GM21423 (cell line): ENCODE data around the gene CEP290.

ENCODE experiments used
- ATAC-seq: cut with Tn5 transposase; IDR thresholded peaks from one replicate; pipeline ENCODE4 v1.9.1; 2021; ENCODE audit warnings: mild to moderate bottlenecking, moderate library complexity; ENCODE audit not compliant: unreplicated experiment

The CEP290 gene, protein sequence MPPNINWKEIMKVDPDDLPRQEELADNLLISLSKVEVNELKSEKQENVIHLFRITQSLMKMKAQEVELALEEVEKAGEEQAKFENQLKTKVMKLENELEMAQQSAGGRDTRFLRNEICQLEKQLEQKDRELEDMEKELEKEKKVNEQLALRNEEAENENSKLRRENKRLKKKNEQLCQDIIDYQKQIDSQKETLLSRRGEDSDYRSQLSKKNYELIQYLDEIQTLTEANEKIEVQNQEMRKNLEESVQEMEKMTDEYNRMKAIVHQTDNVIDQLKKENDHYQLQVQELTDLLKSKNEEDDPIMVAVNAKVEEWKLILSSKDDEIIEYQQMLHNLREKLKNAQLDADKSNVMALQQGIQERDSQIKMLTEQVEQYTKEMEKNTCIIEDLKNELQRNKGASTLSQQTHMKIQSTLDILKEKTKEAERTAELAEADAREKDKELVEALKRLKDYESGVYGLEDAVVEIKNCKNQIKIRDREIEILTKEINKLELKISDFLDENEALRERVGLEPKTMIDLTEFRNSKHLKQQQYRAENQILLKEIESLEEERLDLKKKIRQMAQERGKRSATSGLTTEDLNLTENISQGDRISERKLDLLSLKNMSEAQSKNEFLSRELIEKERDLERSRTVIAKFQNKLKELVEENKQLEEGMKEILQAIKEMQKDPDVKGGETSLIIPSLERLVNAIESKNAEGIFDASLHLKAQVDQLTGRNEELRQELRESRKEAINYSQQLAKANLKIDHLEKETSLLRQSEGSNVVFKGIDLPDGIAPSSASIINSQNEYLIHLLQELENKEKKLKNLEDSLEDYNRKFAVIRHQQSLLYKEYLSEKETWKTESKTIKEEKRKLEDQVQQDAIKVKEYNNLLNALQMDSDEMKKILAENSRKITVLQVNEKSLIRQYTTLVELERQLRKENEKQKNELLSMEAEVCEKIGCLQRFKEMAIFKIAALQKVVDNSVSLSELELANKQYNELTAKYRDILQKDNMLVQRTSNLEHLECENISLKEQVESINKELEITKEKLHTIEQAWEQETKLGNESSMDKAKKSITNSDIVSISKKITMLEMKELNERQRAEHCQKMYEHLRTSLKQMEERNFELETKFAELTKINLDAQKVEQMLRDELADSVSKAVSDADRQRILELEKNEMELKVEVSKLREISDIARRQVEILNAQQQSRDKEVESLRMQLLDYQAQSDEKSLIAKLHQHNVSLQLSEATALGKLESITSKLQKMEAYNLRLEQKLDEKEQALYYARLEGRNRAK (N-terminal part only)

DNA sequence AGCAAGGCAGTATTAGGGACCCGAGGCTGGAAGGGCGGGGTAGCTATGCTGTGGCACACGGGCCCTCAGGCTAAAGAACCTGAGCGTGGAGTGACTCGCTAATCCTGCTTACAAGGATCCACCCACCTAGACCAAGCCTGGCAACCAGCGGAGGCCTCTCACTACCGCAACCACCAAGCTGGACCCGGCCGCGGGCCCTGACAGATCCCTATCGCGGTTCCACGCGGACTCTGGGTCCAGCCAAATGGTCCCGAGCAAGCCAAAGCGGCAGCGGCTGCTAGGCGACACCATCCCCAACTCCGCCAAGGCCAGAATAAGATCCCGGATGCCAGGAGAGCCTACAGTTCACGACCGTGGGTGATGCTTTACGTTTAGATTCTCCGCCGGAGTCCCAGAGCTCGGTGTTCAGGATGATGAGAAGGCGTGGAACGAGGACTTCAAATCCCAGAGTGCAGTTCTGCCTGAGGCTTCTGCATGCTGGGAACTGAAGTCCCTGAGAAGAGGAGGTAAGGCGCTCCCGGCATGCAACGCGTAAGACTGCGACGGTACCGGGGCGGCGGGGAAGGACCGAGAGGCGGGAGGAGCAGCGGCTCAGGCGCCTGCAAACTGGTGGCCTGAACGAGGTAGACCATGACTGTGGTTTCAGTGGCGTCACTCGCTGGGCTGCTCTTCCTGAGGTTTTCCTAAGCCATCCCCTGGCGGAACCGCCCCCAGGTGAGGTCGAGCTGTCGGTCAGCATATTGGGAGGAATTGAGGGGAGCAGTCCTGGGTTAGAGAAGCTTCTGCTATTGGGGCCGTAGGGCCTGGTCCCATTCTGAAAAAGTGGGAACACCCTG is at the start of gene CEP290, which contains the start of gene TMTC3:
Gene CEP290, minus strand, starts transcription at position 315 of the 836 bp plus-strand sequence. CDS start 781 bp downstream, outside the sequence.
Gene TMTC3, plus strand, starts transcription at position 534 of the 836 bp plus-strand sequence. CDS start 6,009 bp downstream, outside the sequence.
- ATAC-seq = peak; percentile 94

DNA sequence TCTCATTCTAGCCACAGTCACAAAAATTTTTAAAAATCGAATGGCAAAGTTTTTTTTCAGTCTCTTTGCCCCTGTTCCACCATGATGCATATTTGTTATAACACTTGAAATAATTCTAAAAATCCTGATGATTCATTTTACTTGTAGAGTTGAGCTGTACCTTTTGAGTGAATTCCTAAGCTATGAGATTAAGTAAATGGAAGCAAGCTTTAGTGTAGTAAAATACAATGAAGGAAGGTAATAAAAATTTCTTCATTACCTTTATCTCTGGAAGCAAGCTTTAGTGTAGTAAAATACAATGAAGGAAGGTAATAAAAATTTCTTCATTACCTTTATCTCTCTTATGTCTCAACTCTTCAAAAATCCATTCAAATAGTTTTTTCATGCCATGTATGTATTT is 46.3 kb upstream of the CEP290 start:
- no peak for ATAC-seq

DNA sequence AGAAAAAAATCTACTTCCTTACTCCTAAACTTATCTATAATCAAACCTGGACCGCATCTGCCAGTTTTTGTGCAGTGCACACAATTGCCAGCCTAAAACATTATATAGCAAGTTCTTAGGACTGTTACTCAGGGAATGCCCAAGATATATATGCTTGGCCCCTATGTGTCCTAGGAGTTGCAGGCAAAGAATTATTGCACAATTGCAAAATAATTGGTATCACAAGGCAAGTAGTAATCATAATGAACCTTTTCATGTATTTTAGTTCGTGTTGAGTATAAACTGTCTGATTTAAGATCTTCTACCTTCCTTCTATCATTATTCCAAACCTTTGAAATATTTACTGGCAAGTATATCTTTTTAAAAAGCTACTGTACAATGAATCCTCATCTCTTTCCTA is 45.7 kb upstream of the CEP290 start:
- ATAC-seq = no peak

DNA sequence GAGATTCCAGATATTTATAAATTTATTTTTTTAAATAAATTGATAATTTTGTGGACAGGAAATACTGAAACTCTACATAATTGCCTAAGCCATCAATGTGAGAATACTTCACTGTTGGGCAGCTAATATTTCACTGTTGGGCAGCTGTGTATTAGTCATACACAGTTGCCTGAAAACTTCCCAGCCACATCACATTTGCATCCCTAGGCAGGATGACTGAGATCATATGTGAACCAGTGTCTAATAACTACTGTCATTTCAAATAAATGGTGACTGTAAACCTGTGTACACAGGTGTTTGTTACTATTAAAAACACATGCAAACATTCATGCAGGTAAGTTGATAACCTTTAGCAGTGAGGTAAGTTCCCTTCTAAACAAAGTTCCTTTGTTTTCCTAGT is 44.1 kb upstream of the CEP290 start:
- peak; percentile 95 for ATAC-seq

DNA sequence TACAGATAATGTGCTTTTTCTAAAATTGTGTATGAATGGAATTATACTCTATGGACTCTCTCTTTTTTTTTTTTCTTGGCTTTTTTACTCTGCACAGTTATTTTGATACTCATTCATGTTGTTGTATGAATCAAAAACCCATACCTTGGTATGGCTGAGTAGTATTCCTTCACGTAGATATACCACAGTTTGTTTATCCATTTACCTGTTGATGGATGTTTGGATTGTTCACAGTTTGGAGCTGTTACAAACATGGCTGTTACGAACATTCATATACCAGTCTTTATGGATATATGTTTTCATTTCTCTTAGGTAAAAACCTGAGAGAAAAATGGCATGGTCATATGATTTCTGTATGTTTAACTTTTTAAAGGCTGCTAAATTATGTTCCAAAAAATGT is 43.4 kb upstream of the CEP290 start:
- ATAC-seq = no peak

DNA sequence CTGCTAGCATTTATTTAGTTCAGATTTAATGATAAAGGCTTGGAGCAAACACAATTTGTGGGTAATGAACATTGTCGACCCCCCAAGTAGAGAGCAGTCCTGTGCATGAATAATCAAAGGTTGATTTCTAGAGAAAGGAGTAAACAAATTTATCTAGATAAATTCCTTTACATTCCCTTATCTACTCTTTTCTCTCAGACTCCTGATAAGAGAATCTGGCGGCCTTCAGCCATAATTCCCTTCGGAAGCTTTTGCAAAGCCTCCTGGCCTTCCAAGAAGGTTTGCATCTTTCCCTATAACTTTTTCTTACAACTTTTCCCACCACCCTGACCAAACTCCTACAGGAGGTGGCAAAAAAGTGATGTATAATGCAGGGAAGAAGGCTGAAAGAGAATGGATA is 42.3 kb upstream of the CEP290 start:
- ATAC-seq = no peak

DNA sequence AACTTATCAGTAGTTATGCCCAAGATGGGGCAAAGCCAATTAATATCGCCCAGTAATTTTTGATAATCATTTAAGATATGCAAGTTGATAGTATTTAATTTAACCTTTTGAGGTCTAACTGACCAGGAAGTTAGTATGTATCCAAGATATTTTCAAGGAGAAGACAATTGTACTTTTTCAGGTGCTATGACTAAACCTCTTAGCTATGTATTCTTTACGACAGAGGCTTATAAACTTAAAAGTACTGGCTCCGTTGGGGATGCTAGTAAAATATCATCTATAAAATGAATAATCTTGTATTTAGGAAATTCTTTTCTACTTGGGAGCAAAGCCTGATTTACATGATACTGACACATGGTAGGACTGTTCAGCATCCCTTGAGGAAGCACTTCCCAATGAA is 40.5 kb upstream of the CEP290 start:
- ATAC-seq = no peak

DNA sequence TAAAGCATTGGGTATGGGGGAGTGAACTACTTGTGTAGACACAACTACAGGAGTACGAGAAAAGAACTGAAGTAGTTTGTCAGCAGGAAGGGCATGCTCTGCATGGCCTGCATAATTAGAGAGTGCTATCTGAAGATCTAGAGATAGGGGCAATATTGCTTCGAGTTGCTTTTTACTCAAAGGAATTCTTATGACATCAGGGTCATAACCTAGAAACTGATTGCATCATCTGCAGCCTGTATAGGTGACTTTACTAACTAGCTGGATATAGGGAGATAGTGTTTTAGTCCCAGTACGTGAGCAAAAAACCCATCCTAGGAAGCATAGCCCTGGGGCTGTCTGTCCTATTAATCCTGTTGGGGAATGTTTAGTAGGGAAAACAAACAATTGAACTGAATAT is 40.0 kb upstream of the CEP290 start:
- ATAC-seq = no peak

DNA sequence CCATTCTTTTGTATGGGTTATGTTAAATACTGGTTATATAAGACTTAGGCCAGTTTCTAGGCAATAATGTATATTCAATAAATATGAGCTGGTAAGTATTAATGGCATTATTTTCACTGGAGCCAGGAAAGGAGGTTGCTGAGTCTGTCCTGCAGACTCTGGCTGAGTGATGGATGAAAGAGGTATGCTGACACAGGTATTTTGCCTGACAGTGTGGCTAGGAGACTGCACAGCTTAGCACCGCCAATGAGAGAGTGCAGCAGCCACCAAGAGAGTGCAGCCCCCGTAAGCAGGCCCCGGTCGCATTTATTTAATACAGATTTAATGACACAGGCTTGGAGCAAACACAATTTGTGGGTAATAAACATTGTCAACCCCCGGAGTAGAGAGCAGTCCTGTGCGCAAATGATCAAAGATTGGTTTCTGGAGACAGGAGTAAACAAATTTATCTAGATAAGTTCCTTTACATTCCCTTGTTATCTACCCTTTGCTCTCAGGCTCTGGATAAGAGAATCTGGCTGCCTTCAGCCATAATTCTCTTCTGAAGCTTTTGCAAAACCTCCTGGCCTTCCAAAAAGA is 37.6 kb upstream of the CEP290 start:
- no peak for ATAC-seq

DNA sequence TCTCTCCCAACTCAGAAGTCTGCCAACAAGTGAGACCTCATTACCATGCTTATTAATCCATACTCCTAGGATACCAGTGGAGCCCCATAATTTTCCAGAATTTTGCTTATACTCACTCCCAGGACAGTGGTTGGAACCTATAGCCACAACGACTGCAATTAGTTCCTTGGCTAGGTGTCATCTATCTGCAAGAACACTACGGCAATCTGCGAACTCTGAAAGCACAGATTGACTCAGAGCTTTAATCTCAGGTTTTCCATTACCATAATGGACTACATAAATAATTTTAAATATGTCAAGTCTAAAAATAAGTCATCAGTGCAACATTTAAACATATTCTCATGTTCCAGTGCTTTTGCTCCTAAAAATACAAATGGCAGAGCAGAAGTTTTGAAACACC is 33.7 kb upstream of the CEP290 start:
- no peak for ATAC-seq

DNA sequence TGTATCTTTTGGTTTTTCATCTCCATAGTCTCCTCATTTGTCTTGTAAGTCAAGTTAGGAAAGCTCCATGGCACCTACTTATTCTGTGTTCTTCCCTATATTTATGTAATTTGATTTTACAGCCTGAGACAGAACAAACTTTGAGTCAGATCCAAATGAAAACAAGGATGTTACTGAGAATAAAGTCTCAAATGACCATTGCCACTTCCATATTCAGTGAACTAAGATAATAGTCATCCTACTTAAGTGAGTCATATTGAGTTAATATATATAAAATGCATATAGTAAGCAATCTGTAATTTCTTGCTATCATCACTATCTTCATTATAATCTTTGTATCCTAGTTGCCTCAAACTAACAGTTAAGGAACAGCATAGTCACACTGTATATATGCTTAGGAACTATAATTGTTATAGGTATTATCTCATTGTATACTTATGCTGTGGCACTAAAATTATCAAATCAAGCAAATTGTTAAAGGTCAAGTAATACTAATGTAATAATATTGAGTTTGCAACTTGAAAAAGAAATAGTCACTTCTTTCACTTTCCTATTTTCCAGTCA is 31.0 kb upstream of the CEP290 start:
- ATAC-seq = no peak

DNA sequence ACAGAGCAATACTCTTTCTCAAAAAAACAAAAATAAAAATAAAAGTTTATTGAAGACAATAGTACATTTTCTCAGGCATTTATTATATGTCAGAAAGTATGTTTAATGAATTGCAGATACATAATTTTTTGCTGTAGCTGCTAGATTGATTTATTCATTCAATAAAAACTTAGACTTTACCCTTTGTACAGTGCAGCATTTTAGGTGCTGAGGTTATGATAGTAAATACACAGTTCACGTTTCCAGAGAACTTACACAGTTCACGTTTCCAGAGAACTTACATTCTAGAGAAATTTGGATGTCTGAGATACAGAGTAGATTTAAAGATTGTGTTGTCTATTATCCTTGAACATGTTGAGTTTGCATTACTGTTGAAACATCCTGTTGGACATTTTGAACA is 25.5 kb upstream of the CEP290 start:
- ATAC-seq = no peak

DNA sequence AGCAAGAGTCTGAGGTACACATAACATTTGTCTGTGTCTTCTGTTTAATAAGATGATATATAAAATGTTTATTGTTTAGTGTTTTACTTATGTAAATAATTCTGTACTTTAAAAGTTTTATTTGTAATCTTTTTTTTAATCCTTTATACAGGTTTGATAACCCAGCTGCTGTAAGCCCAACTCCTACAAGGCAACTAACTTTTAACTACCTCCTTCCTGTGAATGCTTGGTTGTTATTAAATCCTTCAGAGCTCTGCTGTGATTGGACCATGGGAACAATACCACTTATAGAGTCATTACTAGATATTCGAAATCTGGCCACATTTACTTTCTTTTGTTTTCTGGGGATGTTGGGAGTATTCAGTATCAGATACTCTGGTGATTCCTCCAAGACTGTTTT is 24.3 kb upstream of the CEP290 start:
- ATAC-seq = no peak

DNA sequence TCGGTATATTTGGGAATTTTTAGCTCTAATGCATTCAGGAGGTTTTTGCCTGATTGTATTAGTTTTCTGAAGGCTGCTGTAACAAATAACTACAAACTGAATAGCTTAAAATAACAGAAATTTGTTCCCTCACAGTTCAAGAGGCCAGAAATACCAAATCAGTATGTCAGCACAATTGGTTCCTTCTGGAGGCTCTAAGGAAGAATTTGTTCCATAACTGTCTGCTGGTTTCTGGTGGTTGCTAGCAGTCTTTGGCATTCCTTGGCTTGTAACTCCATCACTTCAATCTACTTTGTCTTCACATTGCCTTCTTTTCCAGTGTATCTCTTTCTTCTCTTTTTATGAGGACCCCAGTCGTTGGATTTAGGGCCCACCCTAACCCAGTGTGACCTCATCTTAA is 21.5 kb upstream of the CEP290 start:
- ATAC-seq = no peak

DNA sequence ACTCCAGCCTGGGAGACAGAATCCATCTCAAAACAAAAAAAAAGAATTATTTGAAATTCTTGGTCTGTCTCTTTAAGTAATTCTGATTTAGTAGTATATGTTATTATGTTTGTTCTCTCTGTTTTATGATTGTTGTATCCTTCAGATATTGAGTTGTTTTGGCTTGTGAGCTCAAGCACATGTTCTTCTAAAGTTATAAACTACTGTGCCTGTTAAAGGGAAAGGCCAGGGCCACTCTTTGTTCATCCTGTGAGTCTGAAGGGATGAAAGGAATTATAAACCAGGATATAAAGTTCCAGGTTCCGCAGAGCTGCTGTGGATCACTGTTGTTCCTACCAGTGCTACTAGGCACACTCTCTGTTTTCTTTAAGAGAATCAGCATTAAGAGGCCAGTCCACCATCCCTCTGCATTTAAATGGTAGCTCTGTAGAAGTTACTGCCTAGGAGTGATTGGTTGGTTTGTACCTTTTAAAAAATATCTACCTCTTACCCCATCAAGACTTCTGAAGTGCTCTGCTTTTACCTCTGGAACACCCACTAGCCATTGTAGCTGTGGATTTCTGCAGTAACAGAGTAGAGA is 14.3 kb upstream of the CEP290 start:
- ATAC-seq = no peak

DNA sequence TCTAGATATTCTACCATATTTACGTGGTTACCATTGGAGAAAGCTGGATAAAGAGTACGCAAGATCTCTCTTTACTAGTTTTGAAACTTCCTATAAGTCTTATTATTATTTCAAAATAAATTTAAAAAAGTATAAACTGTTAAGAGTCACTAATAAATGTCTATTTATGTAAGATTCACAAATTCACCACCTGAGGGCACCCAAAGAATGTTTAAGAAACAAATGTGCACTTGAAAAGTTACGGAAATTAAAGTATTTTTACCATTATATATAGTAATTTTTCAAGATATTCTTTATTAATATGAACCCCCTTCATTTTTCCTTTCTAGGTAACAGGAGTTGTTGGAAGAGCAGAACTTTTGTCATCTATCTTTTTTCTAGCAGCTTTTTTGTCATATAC is 12.1 kb upstream of the CEP290 start:
- ATAC-seq = no peak

DNA sequence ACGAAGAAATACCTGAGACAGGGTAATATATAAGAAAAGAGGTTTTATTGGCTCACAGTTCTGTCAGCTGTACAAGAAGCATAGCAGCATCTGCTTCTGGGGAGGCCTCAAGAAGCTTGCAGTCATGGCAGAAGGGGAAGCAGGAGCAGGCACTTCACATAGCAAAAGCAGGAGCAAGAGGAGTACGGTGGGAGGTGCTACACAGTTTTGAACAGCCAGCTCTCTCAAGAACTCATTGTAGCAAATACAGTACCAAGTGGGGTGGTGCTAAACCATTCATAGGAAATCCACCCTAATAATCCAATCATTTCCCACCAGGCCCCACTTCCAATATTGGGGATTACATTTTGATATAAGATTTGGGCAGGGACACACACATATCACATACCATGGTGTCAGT is 8.2 kb upstream of the CEP290 start:
- no peak for ATAC-seq

DNA sequence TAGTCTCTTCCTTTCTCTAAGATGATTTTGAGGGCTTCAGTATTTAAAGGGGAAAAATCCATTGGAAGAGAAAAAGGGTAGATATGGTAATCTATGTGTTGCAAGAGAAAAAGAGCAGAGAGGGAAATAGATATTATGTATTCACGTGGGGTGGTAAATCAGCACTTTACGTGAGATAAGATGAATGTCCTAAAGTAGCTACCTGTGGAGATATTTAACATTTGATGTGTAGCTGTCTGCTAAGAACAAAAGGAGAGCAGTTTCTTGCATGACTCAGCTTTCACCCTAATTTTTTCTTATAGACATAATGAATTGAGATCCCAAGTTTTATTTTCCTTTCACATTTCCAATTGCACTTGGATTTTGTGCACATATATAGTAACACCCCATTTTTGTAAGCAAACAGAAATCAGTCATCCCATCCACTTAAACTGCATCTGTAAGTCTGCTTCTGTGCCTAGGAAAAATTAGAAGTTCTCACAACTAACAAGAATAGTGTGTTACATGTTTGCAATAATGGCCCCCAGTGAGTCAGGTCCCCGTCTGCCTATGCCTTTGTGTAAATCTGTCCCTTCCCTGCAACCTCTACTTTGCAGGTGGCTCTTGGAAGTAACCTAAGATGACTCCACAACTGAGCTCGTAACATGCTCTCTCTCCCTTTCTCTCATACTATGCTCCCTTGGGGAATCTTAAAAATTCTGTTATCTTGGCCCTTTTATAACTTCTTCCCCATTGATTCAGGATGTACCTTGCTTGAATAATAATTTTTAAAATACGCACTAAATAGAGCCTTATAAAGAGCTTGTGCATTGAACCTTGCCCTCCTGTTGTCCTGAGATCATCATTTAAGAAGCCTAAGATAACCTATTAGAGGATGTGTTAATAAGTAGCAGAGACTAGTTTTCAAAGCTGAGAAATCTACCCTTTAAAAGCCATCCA is 3.9 kb upstream of the CEP290 start:
- ATAC-seq = peak; percentile 7
